ENCODE data around the gene SC5D.

Gene SC5D

GRCh38 chr11:121292495-121293287 is at the start of gene SC5D:
Gene SC5D, plus strand, starts transcription at chr11:121292771. Its CDS starts 10,605 bp downstream, at chr11:121303376.
- peak; percentile 94 for DNase-seq (ENCODE audit: low spot score)

- no peak for DNase-seq (ENCODE audit: low spot score)
Measured at GRCh38 chr11:121244884-121245283, 47.7 kb upstream of the SC5D start.

GRCh38 chr11:121246021-121246768 is 46.4 kb upstream of the SC5D start:
- no peak for DNase-seq (ENCODE audit: low spot score)

- DNase-seq (ENCODE audit: low spot score): no peak
Measured at GRCh38 chr11:121246769-121247035, 45.9 kb upstream of the SC5D start.

- no peak for DNase-seq (ENCODE audit: low spot score)
Measured at GRCh38 chr11:121248496-121248895, 44.1 kb upstream of the SC5D start.

GRCh38 chr11:121249039-121249663 is 43.4 kb upstream of the SC5D start:
- DNase-seq (ENCODE audit: low spot score): peak; percentile 67

- no peak for DNase-seq (ENCODE audit: low spot score)
Measured at GRCh38 chr11:121250843-121251242, 41.7 kb upstream of the SC5D start.

- no peak for DNase-seq (ENCODE audit: low spot score)
Measured at GRCh38 chr11:121253951-121254350, 38.6 kb upstream of the SC5D start.

- no peak for DNase-seq (ENCODE audit: low spot score)
Measured at GRCh38 chr11:121254756-121255155, 37.8 kb upstream of the SC5D start.

- no peak for DNase-seq (ENCODE audit: low spot score)
Measured at GRCh38 chr11:121255473-121256125, 37.0 kb upstream of the SC5D start.

GRCh38 chr11:121257289-121257688 is 35.3 kb upstream of the SC5D start:
- DNase-seq (ENCODE audit: low spot score): no peak

- no peak for DNase-seq (ENCODE audit: low spot score)
Measured at GRCh38 chr11:121257976-121258375, 34.6 kb upstream of the SC5D start.

GRCh38 chr11:121265586-121265985 is 27.0 kb upstream of the SC5D start:
- DNase-seq (ENCODE audit: low spot score): no peak

- no peak for DNase-seq (ENCODE audit: low spot score)
Measured at GRCh38 chr11:121268581-121268980, 24.0 kb upstream of the SC5D start.

- no peak for DNase-seq (ENCODE audit: low spot score)
Measured at GRCh38 chr11:121270001-121270678, 22.4 kb upstream of the SC5D start.

- DNase-seq (ENCODE audit: low spot score): no peak
Measured at GRCh38 chr11:121274332-121274991, 18.1 kb upstream of the SC5D start.

GRCh38 chr11:121281698-121282097 is 10.9 kb upstream of the SC5D start:
- DNase-seq (ENCODE audit: low spot score): no peak

- DNase-seq (ENCODE audit: low spot score): no peak
Measured at GRCh38 chr11:121282386-121282785, 10.2 kb upstream of the SC5D start.

GRCh38 chr11:121282886-121283502 is 9.6 kb upstream of the SC5D start:
- peak; percentile 23 for DNase-seq (ENCODE audit: low spot score)

- no peak for DNase-seq (ENCODE audit: low spot score)
Measured at GRCh38 chr11:121291319-121291718, 1.3 kb upstream of the SC5D start.

GRCh38 chr11:121291896-121292494 is 576 bp upstream of the SC5D start:
- DNase-seq (ENCODE audit: low spot score): no peak
